ENCODE measurements around the gene TMOD2. TPM values are rescaled to one million over a fixed set of nuclear protein-coding genes. Genes with fewer than 3 reads are reported as not detected.

TMOD2 gene
- total and polyA plus RNA-seq, 2 of the 8 experiments (the other 6 are each of a cell fraction or from before 2014, with no cell fraction given) = 0.80 to 6.5 TPM

DNA sequence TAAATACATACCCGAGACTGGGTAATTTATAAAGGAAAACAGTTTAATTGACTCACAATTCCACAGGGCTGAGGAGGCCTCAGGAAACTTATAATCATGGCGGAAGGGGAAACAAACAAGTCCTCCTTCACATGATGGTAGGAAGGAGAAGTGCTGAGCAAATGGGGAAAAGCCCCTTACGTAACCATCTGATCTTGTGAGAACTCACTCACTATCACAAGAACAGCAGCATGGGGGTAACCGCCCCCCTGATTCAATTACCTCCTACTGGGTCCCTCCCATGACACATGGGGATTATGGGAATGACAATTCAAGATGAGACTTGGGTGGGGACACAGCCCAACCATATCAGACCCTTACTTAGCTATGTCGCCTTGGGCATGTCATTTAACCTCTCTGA, 42.4 kb upstream of the TMOD2 start (continued):
- TF ChIP-seq, protein P1, sequence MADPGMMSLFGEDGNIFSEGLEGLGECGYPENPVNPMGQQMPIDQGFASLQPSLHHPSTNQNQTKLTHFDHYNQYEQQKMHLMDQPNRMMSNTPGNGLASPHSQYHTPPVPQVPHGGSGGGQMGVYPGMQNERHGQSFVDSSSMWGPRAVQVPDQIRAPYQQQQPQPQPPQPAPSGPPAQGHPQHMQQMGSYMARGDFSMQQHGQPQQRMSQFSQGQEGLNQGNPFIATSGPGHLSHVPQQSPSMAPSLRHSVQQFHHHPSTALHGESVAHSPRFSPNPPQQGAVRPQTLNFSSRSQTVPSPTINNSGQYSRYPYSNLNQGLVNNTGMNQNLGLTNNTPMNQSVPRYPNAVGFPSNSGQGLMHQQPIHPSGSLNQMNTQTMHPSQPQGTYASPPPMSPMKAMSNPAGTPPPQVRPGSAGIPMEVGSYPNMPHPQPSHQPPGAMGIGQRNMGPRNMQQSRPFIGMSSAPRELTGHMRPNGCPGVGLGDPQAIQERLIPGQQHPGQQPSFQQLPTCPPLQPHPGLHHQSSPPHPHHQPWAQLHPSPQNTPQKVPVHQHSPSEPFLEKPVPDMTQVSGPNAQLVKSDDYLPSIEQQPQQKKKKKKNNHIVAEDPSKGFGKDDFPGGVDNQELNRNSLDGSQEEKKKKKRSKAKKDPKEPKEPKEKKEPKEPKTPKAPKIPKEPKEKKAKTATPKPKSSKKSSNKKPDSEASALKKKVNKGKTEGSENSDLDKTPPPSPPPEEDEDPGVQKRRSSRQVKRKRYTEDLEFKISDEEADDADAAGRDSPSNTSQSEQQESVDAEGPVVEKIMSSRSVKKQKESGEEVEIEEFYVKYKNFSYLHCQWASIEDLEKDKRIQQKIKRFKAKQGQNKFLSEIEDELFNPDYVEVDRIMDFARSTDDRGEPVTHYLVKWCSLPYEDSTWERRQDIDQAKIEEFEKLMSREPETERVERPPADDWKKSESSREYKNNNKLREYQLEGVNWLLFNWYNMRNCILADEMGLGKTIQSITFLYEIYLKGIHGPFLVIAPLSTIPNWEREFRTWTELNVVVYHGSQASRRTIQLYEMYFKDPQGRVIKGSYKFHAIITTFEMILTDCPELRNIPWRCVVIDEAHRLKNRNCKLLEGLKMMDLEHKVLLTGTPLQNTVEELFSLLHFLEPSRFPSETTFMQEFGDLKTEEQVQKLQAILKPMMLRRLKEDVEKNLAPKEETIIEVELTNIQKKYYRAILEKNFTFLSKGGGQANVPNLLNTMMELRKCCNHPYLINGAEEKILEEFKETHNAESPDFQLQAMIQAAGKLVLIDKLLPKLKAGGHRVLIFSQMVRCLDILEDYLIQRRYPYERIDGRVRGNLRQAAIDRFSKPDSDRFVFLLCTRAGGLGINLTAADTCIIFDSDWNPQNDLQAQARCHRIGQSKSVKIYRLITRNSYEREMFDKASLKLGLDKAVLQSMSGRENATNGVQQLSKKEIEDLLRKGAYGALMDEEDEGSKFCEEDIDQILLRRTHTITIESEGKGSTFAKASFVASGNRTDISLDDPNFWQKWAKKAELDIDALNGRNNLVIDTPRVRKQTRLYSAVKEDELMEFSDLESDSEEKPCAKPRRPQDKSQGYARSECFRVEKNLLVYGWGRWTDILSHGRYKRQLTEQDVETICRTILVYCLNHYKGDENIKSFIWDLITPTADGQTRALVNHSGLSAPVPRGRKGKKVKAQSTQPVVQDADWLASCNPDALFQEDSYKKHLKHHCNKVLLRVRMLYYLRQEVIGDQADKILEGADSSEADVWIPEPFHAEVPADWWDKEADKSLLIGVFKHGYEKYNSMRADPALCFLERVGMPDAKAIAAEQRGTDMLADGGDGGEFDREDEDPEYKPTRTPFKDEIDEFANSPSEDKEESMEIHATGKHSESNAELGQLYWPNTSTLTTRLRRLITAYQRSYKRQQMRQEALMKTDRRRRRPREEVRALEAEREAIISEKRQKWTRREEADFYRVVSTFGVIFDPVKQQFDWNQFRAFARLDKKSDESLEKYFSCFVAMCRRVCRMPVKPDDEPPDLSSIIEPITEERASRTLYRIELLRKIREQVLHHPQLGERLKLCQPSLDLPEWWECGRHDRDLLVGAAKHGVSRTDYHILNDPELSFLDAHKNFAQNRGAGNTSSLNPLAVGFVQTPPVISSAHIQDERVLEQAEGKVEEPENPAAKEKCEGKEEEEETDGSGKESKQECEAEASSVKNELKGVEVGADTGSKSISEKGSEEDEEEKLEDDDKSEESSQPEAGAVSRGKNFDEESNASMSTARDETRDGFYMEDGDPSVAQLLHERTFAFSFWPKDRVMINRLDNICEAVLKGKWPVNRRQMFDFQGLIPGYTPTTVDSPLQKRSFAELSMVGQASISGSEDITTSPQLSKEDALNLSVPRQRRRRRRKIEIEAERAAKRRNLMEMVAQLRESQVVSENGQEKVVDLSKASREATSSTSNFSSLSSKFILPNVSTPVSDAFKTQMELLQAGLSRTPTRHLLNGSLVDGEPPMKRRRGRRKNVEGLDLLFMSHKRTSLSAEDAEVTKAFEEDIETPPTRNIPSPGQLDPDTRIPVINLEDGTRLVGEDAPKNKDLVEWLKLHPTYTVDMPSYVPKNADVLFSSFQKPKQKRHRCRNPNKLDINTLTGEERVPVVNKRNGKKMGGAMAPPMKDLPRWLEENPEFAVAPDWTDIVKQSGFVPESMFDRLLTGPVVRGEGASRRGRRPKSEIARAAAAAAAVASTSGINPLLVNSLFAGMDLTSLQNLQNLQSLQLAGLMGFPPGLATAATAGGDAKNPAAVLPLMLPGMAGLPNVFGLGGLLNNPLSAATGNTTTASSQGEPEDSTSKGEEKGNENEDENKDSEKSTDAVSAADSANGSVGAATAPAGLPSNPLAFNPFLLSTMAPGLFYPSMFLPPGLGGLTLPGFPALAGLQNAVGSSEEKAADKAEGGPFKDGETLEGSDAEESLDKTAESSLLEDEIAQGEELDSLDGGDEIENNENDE (IDR thresholded peaks at IDR 0.05; ENCODE audit: insufficient replicate concordance, low read length) = no peak
- TF ChIP-seq RXRA (IDR thresholded peaks at IDR 0.05; ENCODE audit: insufficient read depth, low read depth, low read length) = no peak

Measured in H1 (cell line).